ENCODE results near the gene CD302.
"Not testable (repeated sequence)": the region's sequence is repeated elsewhere in the genome, so short reads cannot be mapped to it uniquely, and the experiment has no call there.

CD302 gene

DNA sequence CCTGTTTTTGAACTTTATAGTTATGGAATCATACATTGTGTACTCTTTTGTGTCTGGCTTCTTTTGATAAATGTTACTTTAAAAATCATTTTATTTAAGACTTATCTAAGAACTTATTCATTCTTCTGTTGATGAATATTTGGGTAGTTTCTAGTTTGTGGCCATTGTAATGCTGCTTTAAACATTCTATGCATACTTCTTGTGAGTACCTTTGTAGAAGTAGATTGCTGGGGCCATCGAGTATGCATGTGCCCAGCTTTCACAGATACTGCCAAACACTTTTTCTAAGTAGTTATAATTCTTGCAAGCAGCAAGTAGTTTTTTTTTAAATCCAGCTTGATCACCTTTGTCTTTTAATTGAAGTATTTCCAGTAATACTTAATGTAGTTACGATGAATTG, 11.1 kb downstream of the CD302 start:
- no peak overlapping the region for H3K27ac ChIP-seq (ENCODE audit: low read depth, low read length)
- H3K36me3 ChIP-seq (ENCODE audit: low read length): no peaks in the 10 kb centered on the region
- no peaks in the 10 kb centered on the region for H3F3A ChIP-seq (ENCODE audit: insufficient read depth)
- no peak overlapping the region for H3K9ac ChIP-seq (ENCODE audit: low read length)
- TF ChIP-seq, protein P1, sequence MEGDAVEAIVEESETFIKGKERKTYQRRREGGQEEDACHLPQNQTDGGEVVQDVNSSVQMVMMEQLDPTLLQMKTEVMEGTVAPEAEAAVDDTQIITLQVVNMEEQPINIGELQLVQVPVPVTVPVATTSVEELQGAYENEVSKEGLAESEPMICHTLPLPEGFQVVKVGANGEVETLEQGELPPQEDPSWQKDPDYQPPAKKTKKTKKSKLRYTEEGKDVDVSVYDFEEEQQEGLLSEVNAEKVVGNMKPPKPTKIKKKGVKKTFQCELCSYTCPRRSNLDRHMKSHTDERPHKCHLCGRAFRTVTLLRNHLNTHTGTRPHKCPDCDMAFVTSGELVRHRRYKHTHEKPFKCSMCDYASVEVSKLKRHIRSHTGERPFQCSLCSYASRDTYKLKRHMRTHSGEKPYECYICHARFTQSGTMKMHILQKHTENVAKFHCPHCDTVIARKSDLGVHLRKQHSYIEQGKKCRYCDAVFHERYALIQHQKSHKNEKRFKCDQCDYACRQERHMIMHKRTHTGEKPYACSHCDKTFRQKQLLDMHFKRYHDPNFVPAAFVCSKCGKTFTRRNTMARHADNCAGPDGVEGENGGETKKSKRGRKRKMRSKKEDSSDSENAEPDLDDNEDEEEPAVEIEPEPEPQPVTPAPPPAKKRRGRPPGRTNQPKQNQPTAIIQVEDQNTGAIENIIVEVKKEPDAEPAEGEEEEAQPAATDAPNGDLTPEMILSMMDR (IDR thresholded peaks at IDR 0.05; ENCODE audit: insufficient read depth, low read length, poor library complexity, severe bottlenecking): no peak
- no peak for TF ChIP-seq EZH2phosphoT487 (conservative IDR thresholded peaks at IDR 0.05; ENCODE audit: low read length)
- H3K27me3 ChIP-seq (ENCODE audit: low read length): no peaks in the 10 kb centered on the region
- H3K79me2 ChIP-seq (ENCODE audit: insufficient read depth, low read length): no peaks in the 10 kb centered on the region
- no peaks in the 10 kb centered on the region for H3K9me3 ChIP-seq (ENCODE audit: insufficient read depth, low read length)
- H2AFZ ChIP-seq (ENCODE audit: low read depth, low read length, severe bottlenecking): no peak overlapping the region
- H3K4me2 ChIP-seq (ENCODE audit: low read depth, low read length, poor library complexity, severe bottlenecking): no peak overlapping the region
- H3K9me2 ChIP-seq (replicated peaks; ENCODE audit: insufficient read depth, low read length): no peaks in the 10 kb centered on the region
- H4K20me1 ChIP-seq (ENCODE audit: low read depth, low read length): no peaks in the 10 kb centered on the region
- no peak overlapping the region for H3K4me3 ChIP-seq (ENCODE audit: insufficient read depth, low read length, poor library complexity, severe bottlenecking)

DNA sequence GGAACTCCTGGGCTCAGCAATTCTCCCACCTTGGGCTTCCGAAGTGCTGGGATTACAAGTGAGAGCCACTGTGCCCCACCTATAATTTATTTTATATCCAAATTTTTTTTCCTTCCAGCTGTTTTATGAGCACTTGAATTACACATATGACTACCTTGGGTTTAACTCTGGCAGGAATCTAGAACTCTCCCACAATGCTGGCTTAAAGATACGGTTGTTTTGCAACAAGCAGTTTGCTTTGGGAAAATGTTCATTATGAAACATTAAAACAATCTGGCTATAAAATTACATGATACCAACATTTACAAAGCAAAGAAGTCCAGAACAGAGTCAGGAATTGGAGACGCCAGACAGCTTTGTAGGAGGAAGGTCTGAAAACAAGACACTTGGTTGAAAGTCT, 12.8 kb downstream of the CD302 start:
- TF ChIP-seq, protein P1 (IDR thresholded peaks at IDR 0.05; ENCODE audit: insufficient read depth, low read length, poor library complexity, severe bottlenecking): no peak
- no peak for TF ChIP-seq EZH2phosphoT487 (conservative IDR thresholded peaks at IDR 0.05; ENCODE audit: low read length)
- no peak overlapping the region for H3K27ac ChIP-seq (ENCODE audit: low read depth, low read length)
- H3K27me3 ChIP-seq (ENCODE audit: low read length): no peaks in the 10 kb centered on the region
- no peak overlapping the region for H3K9ac ChIP-seq (ENCODE audit: low read length)
- H4K20me1 ChIP-seq (ENCODE audit: low read depth, low read length): no peaks in the 10 kb centered on the region
- H3K4me3 ChIP-seq (ENCODE audit: insufficient read depth, low read length, poor library complexity, severe bottlenecking): no peak overlapping the region
- no peaks in the 10 kb centered on the region for H3K79me2 ChIP-seq (ENCODE audit: insufficient read depth, low read length)
- no peaks in the 10 kb centered on the region for H3F3A ChIP-seq (ENCODE audit: insufficient read depth)
- no peaks in the 10 kb centered on the region for H3K9me3 ChIP-seq (ENCODE audit: insufficient read depth, low read length)
- no peaks in the 10 kb centered on the region for H3K36me3 ChIP-seq (ENCODE audit: low read length)
- H2AFZ ChIP-seq (ENCODE audit: low read depth, low read length, severe bottlenecking): no peak overlapping the region
- no peaks in the 10 kb centered on the region for H3K9me2 ChIP-seq (replicated peaks; ENCODE audit: insufficient read depth, low read length)
- H3K4me2 ChIP-seq (ENCODE audit: low read depth, low read length, poor library complexity, severe bottlenecking): no peak overlapping the region

DNA sequence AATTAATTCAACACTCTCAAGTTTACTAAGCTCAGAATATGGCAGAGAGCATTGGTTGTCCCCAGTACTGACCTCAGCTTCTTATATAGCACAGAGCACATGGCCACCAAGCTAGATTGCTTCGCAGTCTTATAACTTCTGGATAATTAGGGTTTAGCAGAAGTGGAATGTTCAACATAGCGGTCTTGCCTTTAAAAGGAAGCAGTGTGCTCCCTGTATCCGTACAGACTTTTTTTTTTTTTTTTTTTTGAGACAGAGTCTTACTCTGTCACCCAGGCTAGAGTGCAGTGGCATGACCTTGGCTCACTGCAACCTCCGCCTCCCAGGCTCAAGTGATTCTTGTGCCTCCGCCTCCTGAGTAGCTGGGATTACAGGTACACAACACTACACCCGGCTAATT, 13.3 kb downstream of the CD302 start:
- H3K9me2 ChIP-seq (replicated peaks; ENCODE audit: insufficient read depth, low read length); H3K9me3 ChIP-seq (ENCODE audit: insufficient read depth, low read length); H3K36me3 ChIP-seq (ENCODE audit: low read length); H3K79me2 ChIP-seq (ENCODE audit: insufficient read depth, low read length); H4K20me1 ChIP-seq (ENCODE audit: low read depth, low read length); H3K27me3 ChIP-seq (ENCODE audit: low read length); H2AFZ ChIP-seq (ENCODE audit: low read depth, low read length, severe bottlenecking); H3K27ac ChIP-seq (ENCODE audit: low read depth, low read length); H3K4me2 ChIP-seq (ENCODE audit: low read depth, low read length, poor library complexity, severe bottlenecking); H3F3A ChIP-seq (ENCODE audit: insufficient read depth); H3K4me3 ChIP-seq (ENCODE audit: insufficient read depth, low read length, poor library complexity, severe bottlenecking); H3K9ac ChIP-seq (ENCODE audit: low read length): not testable (repeated sequence)

DNA sequence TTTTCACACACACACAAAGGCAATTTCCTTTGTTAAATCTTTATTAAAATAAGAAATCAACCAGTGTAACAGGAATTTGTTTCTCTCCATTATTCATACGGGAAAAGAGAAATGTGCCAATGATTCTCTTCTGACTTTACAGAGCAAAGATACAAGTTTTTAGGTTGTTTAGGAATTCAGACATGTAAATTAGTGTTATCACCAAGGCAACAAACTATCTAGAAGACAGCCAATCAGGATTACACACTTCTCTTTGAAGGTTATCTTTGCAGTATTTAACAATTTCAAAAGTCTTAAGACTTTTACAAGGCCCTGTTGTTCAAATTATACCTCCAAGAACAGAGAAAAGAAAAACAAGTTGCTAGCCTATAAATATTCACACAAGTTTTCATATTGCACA, 14.5 kb downstream of the CD302 start:
- H3K9ac ChIP-seq (ENCODE audit: low read length): no peak overlapping the region
- no peak overlapping the region for H3K4me2 ChIP-seq (ENCODE audit: low read depth, low read length, poor library complexity, severe bottlenecking)
- no peaks in the 10 kb centered on the region for H3K9me3 ChIP-seq (ENCODE audit: insufficient read depth, low read length)
- H4K20me1 ChIP-seq (ENCODE audit: low read depth, low read length): no peaks in the 10 kb centered on the region
- H3K27ac ChIP-seq (ENCODE audit: low read depth, low read length): no peak overlapping the region
- peaks cover under 1% of the 10 kb centered on the region; the same call in 1 of the 2 replicates for H3F3A ChIP-seq (ENCODE audit: insufficient read depth)
- H3K36me3 ChIP-seq (ENCODE audit: low read length): no peaks in the 10 kb centered on the region
- H2AFZ ChIP-seq (ENCODE audit: low read depth, low read length, severe bottlenecking): no peak overlapping the region
- no peaks in the 10 kb centered on the region for H3K9me2 ChIP-seq (replicated peaks; ENCODE audit: insufficient read depth, low read length)
- TF ChIP-seq, protein P1 (IDR thresholded peaks at IDR 0.05; ENCODE audit: insufficient read depth, low read length, poor library complexity, severe bottlenecking): no peak
- TF ChIP-seq EZH2phosphoT487 (conservative IDR thresholded peaks at IDR 0.05; ENCODE audit: low read length): no peak
- H3K79me2 ChIP-seq (ENCODE audit: insufficient read depth, low read length): no peaks in the 10 kb centered on the region
- no peak overlapping the region for H3K4me3 ChIP-seq (ENCODE audit: insufficient read depth, low read length, poor library complexity, severe bottlenecking)
- H3K27me3 ChIP-seq (ENCODE audit: low read length): no peaks in the 10 kb centered on the region

All from SU-DHL-6 (cell line).